Measurements from ENCODE around the gene PTPN1. TPM values are rescaled to one million over a fixed set of nuclear protein-coding genes. Genes with fewer than 3 reads are reported as not detected.
"Not testable (repeated sequence)": the region's sequence is repeated elsewhere in the genome, so short reads cannot be mapped to it uniquely, and the experiment has no call there.

The PTPN1 gene
- total and polyA plus RNA-seq, 8 donors: 10.8 to 26.8 (median 16.8) TPM

DNA sequence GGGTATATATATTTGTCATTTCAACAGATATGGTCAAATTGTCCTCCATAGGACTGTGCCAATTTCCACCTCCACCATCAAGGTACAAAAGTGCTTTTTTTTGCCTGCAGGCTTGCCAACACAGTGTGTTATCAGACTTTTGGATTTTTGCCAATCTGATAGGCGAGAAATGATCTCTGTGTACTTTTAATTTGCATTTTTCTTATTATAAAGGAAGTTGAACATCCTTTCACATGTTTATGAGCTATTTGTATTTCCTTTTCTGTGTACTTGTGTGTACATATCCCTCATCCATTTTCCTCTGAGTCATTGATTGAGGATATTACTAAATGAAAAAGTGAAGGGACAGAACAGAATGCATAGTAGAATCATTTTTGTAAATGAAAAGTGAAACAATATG, 39.0 kb upstream of the PTPN1 start:
- DNase-seq: peak in 1 of 2 donors; percentile 49
- intact Hi-C loops (cut with DNase I; ENCODE audit: low total_unique reads): no loop called here
- H3K27me3 ChIP-seq: no peaks in the 10 kb centered on the region
- 31 to 67% (median 40%) methylated on average over 1 of the region's 1 CpG for WGBS, 5 donors
- TF ChIP-seq POLR2AphosphoS5 (IDR thresholded peaks at IDR 0.05) (peak in 1 of 3 donors; percentile 59), EP300 (IDR thresholded peaks at IDR 0.05) (no peak), POLR2A (IDR thresholded peaks at IDR 0.05) (no peak)
- TF ChIP-seq, protein P1, sequence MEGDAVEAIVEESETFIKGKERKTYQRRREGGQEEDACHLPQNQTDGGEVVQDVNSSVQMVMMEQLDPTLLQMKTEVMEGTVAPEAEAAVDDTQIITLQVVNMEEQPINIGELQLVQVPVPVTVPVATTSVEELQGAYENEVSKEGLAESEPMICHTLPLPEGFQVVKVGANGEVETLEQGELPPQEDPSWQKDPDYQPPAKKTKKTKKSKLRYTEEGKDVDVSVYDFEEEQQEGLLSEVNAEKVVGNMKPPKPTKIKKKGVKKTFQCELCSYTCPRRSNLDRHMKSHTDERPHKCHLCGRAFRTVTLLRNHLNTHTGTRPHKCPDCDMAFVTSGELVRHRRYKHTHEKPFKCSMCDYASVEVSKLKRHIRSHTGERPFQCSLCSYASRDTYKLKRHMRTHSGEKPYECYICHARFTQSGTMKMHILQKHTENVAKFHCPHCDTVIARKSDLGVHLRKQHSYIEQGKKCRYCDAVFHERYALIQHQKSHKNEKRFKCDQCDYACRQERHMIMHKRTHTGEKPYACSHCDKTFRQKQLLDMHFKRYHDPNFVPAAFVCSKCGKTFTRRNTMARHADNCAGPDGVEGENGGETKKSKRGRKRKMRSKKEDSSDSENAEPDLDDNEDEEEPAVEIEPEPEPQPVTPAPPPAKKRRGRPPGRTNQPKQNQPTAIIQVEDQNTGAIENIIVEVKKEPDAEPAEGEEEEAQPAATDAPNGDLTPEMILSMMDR (IDR thresholded peaks at IDR 0.05): no peak
- no peak overlapping the region for H3K4me3 ChIP-seq
- H3K4me1 ChIP-seq: peaks cover 6 to 29% (median 14%) of the 10 kb centered on the region in 4 donors
- no peaks in the 10 kb centered on the region for H3K9me3 ChIP-seq
- peak overlapping the region in 1 of 5 donors; percentile 71 for H3K27ac ChIP-seq
- no peaks in the 10 kb centered on the region for H3K36me3 ChIP-seq

DNA sequence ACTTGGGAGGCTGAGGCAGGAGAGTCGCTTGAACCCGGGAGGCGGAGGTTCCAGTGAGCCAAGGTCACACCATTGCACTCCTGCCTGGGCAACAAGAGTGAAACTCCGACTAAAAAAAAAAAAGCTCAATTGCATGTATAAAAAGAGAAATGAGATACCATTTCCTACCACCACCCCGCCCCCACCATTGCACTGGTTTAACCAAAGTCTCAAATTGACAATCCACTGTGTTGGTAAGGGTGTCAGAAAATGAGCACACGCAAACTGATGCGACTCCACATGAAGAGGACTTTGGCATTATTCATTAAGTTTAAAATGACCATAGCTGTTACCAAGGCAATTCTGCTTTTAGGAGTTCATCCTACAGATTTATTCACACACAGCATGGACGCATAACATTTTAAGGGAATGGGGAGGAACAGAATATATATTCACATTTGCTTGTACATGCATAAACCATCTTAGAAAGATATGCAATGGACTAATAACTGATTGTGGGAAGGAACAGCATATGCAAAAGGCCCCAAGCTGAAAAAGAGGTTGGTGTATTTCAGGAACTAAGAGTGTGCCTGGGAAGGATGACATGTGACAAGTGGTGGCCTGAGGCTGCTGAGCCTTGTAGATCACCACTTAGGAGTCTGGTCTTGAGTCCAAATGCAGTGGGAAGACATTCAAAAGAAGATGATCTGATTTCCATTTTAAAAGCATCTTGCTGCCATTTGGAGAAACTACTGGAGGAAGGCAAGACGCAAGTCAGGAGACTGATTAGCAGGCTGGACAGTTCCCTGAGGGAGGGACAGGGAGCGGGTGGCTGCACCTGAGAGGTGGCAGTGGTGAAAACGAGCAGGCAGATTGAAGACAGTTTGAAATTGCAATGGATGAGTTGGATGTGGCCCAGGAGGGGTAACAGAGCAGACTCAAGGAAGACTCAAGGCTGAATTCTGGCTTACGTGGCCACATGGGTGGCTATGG, 37.2 kb upstream of the PTPN1 start:
- 86 to 90% (median 87%) methylated on average over 12 of the region's 12 CpGs for WGBS, 5 donors
- no peaks in the 10 kb centered on the region for H3K9me3 ChIP-seq
- intact Hi-C loops (cut with DNase I; ENCODE audit: low total_unique reads): no loop called here
- no peak for DNase-seq
- H3K27ac ChIP-seq: no peak overlapping the region
- no peaks in the 10 kb centered on the region for H3K27me3 ChIP-seq
- H3K4me1 ChIP-seq: peaks cover 6 to 31% (median 15%) of the 10 kb centered on the region in 4 donors
- H3K4me3 ChIP-seq: no peak overlapping the region
- TF ChIP-seq POLR2A (IDR thresholded peaks at IDR 0.05) (no peak), POLR2AphosphoS5 (IDR thresholded peaks at IDR 0.05) (no peak), EP300 (IDR thresholded peaks at IDR 0.05) (no peak)
- TF ChIP-seq, protein P1 (IDR thresholded peaks at IDR 0.05): no peak
- no peaks in the 10 kb centered on the region for H3K36me3 ChIP-seq

DNA sequence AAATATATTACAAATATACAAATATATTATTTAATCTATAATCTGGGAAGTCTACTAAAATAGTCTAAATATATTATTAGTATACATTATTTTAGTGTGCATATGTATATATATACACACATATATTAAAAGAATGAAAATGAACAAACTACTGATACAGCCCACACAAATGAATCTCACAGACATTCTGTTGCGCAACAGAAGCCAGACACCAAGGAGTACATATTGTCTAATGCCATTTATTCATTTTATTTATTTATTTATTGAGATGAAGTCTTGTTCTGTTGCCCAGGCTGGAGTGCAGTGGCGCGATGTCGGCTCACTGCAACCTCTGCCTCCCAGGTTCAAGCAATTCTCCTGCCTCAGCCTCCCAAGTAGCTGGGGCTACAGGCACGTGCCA, 35.8 kb upstream of the PTPN1 start:
- 92 to 96% (median 95%) methylated on average over 5 of the region's 5 CpGs for WGBS, 5 donors
- H3K27ac ChIP-seq; DNase-seq; H3K27me3 ChIP-seq; H3K4me3 ChIP-seq; intact Hi-C loops (cut with DNase I; ENCODE audit: low total_unique reads); H3K9me3 ChIP-seq; H3K36me3 ChIP-seq: not testable (repeated sequence)
- peaks cover 13 to 38% (median 20%) of the 10 kb centered on the region in 4 donors for H3K4me1 ChIP-seq

DNA sequence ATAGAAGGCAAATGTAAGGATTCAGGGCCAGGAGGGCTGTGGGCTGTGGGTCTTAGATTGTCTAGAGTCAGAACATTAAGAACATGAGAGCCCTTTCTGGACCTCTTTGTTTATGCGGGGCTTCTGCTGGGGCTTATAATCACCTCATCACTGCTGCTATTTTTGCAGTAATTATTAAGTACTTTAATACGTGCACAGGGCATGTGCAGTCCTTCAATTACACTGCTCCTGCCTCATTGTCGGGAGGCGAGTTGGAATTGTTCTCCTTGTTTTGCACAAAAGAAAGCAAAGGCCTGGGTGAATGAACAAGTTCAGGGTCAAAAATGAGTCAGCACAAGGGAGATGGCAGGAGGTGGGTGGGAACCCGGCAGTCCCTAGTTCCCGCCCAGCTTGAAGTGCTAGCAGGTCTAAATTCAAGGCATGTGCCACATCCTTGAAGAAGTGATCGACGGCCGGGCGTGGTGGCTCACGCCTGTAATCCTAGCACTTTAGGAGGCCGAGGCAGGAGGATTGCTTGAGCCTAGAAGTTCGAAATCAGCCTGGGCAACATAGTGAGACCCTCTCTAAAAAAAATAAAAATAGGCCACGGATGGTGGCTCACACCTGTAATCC, 34.4 kb upstream of the PTPN1 start:
- intact Hi-C loops (cut with DNase I; ENCODE audit: low total_unique reads): no loop called here
- peak; percentile 42 to 71 for DNase-seq
- H3K27me3 ChIP-seq: no peaks in the 10 kb centered on the region
- TF ChIP-seq EP300 (IDR thresholded peaks at IDR 0.05): no peak
- no peak for TF ChIP-seq POLR2A (IDR thresholded peaks at IDR 0.05)
- TF ChIP-seq, protein P1 (IDR thresholded peaks at IDR 0.05): no peak
- peak in 1 of 3 donors; percentile 24 for TF ChIP-seq POLR2AphosphoS5 (IDR thresholded peaks at IDR 0.05)
- no peaks in the 10 kb centered on the region for H3K9me3 ChIP-seq
- peaks cover 8 to 31% (median 15%) of the 10 kb centered on the region in 4 donors for H3K4me1 ChIP-seq
- no peak overlapping the region for H3K4me3 ChIP-seq
- H3K27ac ChIP-seq: no peak overlapping the region
- H3K36me3 ChIP-seq: no peaks in the 10 kb centered on the region
- 59 to 68% (median 65%) methylated on average over 14 of the region's 14 CpGs for WGBS, 5 donors

All from stomach (tissue), 9 donors.